Activated CD8-positive, alpha-beta T cell treated with anti-CD3 and anti-CD28 coated beads, Interleukin-2, amount 10 ng/mL, durations not matched to agents 7 days and 5 days (primary cell): ENCODE measurements around the gene SLC12A8. TPM values are rescaled to one million over a fixed set of nuclear protein-coding genes. Genes with fewer than 3 reads are reported as not detected.

ENCODE experiments used
- ATAC-seq: fragments of 150-1000 bp; cut with Tn5 transposase; one replicate; pipeline ENCODE4 v1.10.0; 2021; ENCODE audit warnings: moderate library complexity
- CTCF ChIA-PET: fragments of 350-600 bp; sonication (Branson Sonifier 250); formaldehyde crosslinking; loops from one replicate; lab custom pipeline; 2021; ENCODE audit warnings: antibody characterized with exemption; lab: Charles Lee
- POLR2A ChIA-PET: fragments of 350-600 bp; sonication (Branson Sonifier 250); formaldehyde crosslinking; loops from one replicate; lab custom pipeline; 2021; ENCODE audit warnings: antibody characterized with exemption; lab: Charles Lee
- DNase-seq: peaks from one replicate; pipeline ENCODE4 v3.0.0-alpha.2; 2020
- H3K27ac Mint-ChIP-seq: one replicate; pipeline ENCODE4 v1.8.0; 2021; ENCODE audit warnings: mild to moderate bottlenecking, mixed read lengths
- H3K27me3 Mint-ChIP-seq: one replicate; pipeline ENCODE4 v1.8.0; 2021; ENCODE audit warnings: low read depth, mixed read lengths
- H3K36me3 Mint-ChIP-seq: one replicate; pipeline ENCODE4 v1.8.0; 2021; ENCODE audit warnings: low read depth, mixed read lengths
- H3K4me1 Mint-ChIP-seq: one replicate; pipeline ENCODE4 v1.8.0; 2021; ENCODE audit warnings: low read depth, mixed read lengths
- H3K4me3 Mint-ChIP-seq: one replicate; pipeline ENCODE4 v1.8.0; 2021; ENCODE audit warnings: mild to moderate bottlenecking, mixed read lengths
- H3K9me3 Mint-ChIP-seq: one replicate; pipeline ENCODE4 v1.8.0; 2022; ENCODE audit warnings: mixed read lengths; ENCODE audit not compliant: insufficient read depth
- total RNA-seq, 2 experiments: library from RNA; stranded (reverse); gene quantifications; one replicate each; pipeline ENCODE4 v1.2.3, GENCODE V29; 2021

Gene SLC12A8
- total RNA-seq, 2 experiments from 2014 or later: 0.45 to 0.50 TPM

DNA sequence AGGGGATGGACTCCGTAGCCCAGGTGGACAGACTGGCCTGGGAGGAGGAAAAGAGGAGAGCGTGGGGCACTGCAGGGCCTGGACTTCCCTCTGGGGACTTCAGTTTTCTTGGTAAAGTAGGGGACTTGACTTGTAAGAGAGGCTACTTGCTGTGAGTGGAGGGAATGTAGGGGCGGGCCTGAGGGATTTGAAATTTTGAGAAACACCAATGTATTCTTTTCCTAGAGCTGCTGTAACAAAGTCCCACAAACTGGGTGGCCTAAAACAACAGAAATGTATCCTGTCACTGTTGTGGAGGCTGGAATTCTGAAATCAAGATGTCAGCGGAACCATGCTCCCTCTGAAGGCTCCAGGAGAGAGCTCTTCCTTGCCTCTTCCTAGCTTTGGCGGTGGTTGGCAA lies 150.9 kb downstream of the SLC12A8 start:
- Mint-ChIP-seq H3K36me3 (no peaks in the 10 kb centered on the region), H3K9me3 (no peaks in the 10 kb centered on the region), H3K4me3 (no peak overlapping the region), H3K4me1 (peaks cover 17% of the 10 kb centered on the region), H3K27me3 (peaks cover 42% of the 10 kb centered on the region), H3K27ac (no peak overlapping the region)
- ATAC-seq (no peak), DNase-seq (no peak)
- ChIA-PET POLR2A (no interaction called here), CTCF (no interaction called here)

DNA sequence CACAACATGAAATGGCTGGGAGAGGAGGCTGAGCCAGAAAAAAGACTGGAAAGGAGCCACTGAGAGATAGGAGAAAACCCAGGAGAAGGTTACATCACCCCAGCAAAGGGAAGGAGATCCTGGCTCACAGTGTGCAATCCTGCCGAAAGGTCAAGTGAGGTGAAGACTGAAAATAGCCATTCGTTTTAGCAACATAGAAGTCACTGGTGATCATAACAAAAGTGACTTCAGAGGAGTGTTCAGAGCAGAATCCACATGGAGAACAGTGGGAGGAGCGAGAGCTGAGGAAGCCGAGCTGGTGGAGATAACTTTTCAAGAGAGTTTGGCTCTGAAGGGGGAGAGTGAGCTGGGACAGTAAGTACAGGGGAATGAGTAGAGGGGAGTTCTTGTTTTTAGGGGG lies 151.4 kb downstream of the SLC12A8 start:
- peaks cover 42% of the 10 kb centered on the region for H3K27me3 Mint-ChIP-seq

DNA sequence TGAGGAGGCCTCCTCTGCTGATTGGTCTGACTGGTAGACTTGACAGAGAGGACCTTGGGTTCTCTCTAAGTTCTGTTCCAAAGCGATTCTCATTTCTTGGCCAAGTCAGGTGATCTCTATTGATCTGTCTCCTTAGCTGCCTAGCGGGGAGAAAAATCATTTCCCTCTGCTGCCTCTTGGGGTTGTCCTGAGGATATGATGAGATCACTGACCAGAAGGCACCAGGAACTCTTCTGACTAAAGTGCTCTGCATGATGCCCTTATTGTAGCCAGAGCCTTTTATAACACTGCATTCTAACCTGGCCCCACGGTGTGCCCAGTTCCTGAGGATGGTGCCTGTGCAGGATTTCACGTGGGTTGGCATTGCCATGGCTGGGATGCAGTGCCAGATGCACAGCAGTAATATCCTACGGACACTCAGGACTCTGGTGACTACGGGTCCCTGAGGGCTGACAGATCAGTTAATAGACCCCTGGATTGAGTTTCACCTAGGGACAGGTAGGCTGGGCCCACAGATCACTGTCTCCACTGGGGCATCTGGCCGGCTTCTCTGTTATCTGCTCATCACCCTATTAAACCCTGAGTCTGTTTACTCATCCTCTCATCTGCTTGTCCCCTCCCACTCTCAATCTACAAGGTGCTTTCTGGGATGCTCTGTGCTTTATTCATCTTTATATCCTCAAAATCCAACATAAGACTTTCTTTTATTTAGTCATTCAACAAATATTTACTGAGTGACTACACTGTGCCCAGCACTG lies 152.9 kb downstream of the SLC12A8 start:
- Mint-ChIP-seq H3K27me3 (peaks cover 42% of the 10 kb centered on the region), H3K36me3 (peaks cover under 1% of the 10 kb centered on the region), H3K9me3 (no peaks in the 10 kb centered on the region), H3K4me1 (peaks cover 23% of the 10 kb centered on the region), H3K4me3 (no peak overlapping the region), H3K27ac (no peak overlapping the region)
- ATAC-seq (no peak), DNase-seq (no peak)
- POLR2A ChIA-PET: interaction anchor here (0.6 kb wide), 1 partner anchor 83 kb away, joined by 3 read pairs; no protein-coding TSS in a partner anchor
- CTCF ChIA-PET: no interaction called here

More for the DNA sequence above, 151.4 kb downstream of the SLC12A8 start:
- H3K4me3 Mint-ChIP-seq: no peak overlapping the region
- POLR2A ChIA-PET: no interaction called here
- CTCF ChIA-PET: no interaction called here
- ATAC-seq (no peak), DNase-seq (no peak)
- no peak overlapping the region for H3K27ac Mint-ChIP-seq
- H3K9me3 Mint-ChIP-seq: no peaks in the 10 kb centered on the region
- no peaks in the 10 kb centered on the region for H3K36me3 Mint-ChIP-seq
- H3K4me1 Mint-ChIP-seq: peaks cover 22% of the 10 kb centered on the region

DNA sequence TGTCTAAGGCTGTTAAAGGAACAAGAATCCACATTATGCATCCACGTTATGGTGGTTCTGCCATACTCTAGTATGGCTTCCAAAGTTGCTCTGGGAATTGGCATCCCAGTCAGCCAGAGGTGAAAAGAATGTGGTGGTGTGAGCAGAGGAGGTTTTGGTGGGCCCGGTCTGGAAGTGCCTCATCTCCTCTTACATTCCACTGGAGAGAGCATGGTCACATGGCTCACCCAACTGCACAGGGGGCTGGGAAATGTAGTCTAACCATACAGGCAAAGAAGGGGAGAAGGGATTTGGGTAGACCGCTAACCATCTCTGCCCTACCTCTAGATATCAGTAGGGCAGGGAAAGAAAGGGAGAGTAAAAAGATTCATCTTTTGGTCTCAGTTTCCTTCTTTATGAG lies 153.6 kb downstream of the SLC12A8 start:
- peaks cover 7% of the 10 kb centered on the region for H3K36me3 Mint-ChIP-seq
- H3K4me1 Mint-ChIP-seq: peaks cover 28% of the 10 kb centered on the region
- no peak overlapping the region for H3K27ac Mint-ChIP-seq
- POLR2A ChIA-PET: no interaction called here
- no peak for ATAC-seq
- no peak for DNase-seq
- peaks cover 35% of the 10 kb centered on the region for H3K27me3 Mint-ChIP-seq
- H3K4me3 Mint-ChIP-seq: no peak overlapping the region
- CTCF ChIA-PET: interaction anchor here (0.8 kb wide), 1 partner anchor 526 kb away, joined by 4 read pairs; no protein-coding TSS in a partner anchor
- no peaks in the 10 kb centered on the region for H3K9me3 Mint-ChIP-seq

DNA sequence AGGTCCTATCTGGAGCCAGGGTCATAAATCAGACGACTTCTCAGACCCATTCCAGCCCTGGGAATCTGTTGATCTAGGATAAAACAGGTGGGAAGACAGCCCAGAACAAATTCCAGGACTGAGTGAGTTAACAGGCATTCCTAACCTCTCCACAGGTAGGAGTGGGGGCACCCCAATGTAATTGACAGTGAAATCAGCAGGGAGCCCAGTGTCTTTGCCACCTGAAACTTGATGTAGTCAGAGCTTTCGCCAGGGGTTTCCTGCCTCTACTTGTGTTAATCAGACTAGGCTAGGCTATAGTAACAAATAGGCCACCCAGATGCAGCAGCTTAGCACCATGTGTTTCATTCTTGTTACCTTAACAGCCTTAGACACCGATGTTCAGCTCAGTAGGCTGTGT lies 154.0 kb downstream of the SLC12A8 start:
- ATAC-seq (no peak), DNase-seq (no peak)
- no peaks in the 10 kb centered on the region for H3K9me3 Mint-ChIP-seq
- peaks cover 12% of the 10 kb centered on the region for H3K36me3 Mint-ChIP-seq
- peaks cover 33% of the 10 kb centered on the region for H3K4me1 Mint-ChIP-seq
- H3K27me3 Mint-ChIP-seq: peaks cover 33% of the 10 kb centered on the region
- no peak overlapping the region for H3K4me3 Mint-ChIP-seq
- ChIA-PET POLR2A (interaction anchor here (0.6 kb wide), 1 partner anchor 37 kb away, joined by 4 read pairs; no protein-coding TSS in a partner anchor), CTCF (interaction anchor here (0.8 kb wide), 1 partner anchor 527 kb away, joined by 4 read pairs; no protein-coding TSS in a partner anchor)
- no peak overlapping the region for H3K27ac Mint-ChIP-seq

DNA sequence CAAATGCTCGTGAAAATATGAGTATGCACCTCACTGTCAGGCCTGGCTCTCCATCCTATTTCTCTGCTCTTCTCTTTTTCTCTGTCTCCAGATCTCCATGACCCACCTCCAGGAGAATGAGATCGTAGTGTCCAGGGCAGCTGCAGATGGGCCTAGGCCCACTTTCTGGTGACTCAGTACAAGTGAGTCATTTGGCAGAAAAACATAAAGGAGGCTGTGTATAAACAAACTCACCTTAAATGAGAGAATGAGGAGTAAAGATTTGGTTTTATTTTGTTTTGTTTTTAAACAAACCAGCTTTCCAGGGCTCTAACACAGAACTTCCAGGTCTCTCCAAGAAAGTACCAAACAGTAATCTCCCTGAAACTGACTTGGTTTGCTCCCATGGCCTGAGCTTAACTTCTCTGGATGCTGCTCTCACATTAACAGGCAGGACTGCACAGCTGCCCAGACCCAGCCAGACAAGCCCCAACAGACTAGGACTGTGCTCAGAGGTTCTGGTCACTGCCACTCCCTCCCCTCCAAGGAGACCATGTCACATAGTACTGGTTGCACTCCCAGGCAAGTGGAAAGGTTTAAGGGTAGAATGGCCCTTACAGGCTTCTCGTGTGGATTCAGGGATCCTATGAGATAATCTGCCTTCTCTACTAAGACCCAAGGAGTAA lies 155.2 kb downstream of the SLC12A8 start:
- ATAC-seq: no peak
- peaks cover 24% of the 10 kb centered on the region for H3K27me3 Mint-ChIP-seq
- CTCF ChIA-PET: interaction anchor here (0.8 to 1.4 kb wide), 2 partner anchors 15 to 62 kb away, joined by 3 read pairs; no protein-coding TSS in a partner anchor

DNA sequence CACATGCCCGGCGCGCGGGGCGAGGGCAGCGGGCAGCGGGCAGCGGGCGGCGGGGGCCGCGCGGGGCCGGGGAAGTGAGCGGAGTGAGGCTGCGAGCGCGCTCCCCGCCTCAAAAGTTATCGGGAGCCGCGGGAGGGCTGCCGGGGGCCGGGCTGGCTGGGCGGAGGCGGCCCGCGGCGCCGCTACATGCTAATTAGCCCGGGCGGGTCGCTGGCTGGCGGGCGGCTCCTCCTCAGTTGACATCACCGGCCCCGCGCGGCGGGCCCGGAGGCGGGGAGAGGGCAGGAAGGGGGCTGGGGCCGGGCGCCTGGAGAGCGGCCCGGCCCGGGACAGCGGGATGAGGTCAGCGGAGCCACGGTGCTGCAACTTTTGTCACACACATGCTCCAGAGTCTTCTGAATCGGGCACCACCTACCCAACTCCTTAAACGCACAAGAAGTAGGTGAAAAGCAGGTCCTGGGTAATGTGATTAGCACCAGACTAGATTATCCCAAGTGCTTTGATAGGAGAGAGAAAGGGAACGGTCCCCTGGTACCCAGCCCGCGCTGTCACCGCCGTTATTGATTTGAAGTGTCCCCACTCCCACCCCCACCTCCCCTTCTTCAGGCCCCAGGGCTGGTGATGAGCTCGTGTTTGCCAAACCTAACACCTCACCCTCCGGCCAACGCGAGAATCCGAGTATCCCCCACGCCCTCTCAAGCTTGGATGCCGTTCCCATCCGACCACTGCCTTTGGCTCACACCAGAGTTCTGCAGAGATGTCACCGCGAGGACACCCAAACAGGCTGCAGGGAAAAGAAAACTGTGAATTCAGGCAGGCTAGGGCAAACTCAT lies 156.4 kb downstream of the SLC12A8 start, which contains the start of gene HEG1:
Gene HEG1 (minus strand): TSS at position 85 of the 833 bp plus-strand sequence. CDS start 107 bp downstream, outside the sequence.
- H3K27me3 Mint-ChIP-seq: peaks cover 13% of the 10 kb centered on the region
- H3K36me3 Mint-ChIP-seq: peaks cover 17% of the 10 kb centered on the region
- ChIA-PET POLR2A (interaction anchor here (1.2 kb wide), 1 partner anchor 129 kb away, joined by 4 read pairs; no protein-coding TSS in a partner anchor), CTCF (no interaction called here)
- DNase-seq (peak; percentile 85), ATAC-seq (peak; percentile 81)
- peaks cover 55% of the 10 kb centered on the region for H3K4me1 Mint-ChIP-seq
- H3K27ac Mint-ChIP-seq: peak within 1 kb of the TSS; percentile 84
- H3K9me3 Mint-ChIP-seq: no peaks in the 10 kb centered on the region
- peak within 1 kb of the TSS; percentile 92 for H3K4me3 Mint-ChIP-seq

More for the DNA sequence above, 155.2 kb downstream of the SLC12A8 start:
- POLR2A ChIA-PET: interaction anchor here (1.2 kb wide), 1 partner anchor 130 kb away, joined by 4 read pairs; no protein-coding TSS in a partner anchor
- Mint-ChIP-seq H3K4me1 (peaks cover 45% of the 10 kb centered on the region), H3K4me3 (no peak overlapping the region), H3K27ac (no peak overlapping the region), H3K36me3 (peaks cover 17% of the 10 kb centered on the region), H3K9me3 (no peaks in the 10 kb centered on the region)
- no peak for DNase-seq

DNA sequence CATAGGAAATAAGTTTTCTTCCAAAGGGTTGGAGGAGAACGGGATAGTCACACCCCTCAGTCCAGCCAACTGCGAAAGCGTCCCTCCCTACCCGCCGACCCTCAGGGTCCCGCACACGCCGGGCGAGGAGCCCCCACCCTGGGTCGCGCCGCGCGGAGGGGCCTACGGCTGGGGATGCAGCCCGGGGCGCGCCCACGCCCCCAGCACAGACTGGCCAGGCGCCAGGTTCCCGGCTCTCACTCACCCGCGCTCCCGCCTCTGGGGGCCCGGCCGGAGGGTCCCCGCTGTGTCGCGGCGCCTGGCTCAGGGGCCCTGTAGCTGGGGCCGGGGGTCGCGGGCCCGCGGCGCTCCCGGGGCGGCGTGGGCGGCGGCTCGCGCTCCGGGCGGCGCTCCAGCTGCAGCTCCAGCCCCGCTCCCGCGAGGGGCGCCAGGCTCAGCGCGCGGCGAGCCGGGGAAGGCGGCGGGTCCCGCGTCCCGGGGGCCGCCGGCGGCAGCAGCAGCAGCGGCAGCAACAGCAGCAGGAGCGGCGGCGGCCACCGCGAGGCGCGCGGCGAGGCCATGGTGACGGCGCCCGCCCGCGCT lies 157.1 kb downstream of the SLC12A8 start:
- ChIA-PET POLR2A (no interaction called here), CTCF (no interaction called here)
- DNase-seq (no peak), ATAC-seq (peak; percentile 35)
- Mint-ChIP-seq H3K36me3 (peaks cover 22% of the 10 kb centered on the region), H3K4me1 (peaks cover 62% of the 10 kb centered on the region), H3K4me3 (peak overlapping the region; percentile 92), H3K27me3 (peaks cover 7% of the 10 kb centered on the region), H3K9me3 (no peaks in the 10 kb centered on the region), H3K27ac (peak overlapping the region; percentile 84)

DNA sequence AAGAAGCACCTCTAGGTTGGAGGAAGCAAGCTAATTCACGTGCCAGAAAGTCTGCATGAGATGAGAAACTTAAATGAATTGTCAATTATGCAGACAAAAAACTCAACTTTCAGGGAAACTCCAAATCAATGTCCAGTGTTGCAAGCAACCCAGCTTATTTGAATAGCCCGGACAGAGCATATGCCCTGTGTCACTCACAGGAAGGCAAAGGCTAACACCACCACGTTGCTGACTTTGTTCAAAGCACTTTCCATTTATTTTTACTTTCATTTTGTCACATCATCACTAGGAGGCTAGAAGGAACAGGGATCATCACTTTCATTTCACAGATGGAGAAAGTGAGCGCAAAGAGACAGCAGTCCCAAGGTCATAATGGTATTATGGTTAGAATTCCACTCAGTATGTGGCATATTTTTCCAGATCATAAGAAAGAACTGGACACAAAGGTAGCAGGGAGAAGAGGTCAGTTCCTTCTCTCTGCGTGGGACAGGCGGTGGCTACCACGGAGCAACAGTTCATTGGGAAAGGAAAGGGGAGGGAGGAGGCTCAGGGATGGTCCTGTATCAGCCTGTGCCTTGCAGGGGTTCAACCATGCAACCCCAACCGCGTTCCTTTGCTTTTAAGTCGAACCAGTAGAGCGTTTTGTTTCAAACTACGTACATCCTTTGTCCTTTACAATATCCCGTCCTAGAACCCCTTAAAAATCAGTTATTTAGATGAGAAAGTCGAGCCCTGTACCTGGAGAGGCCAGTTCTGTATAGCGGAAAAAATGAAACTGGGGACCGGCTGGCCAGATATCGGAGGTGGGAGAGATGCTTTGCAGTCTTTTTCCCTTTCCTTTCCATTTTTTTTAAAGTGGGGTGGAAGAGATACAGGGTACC lies 157.9 kb downstream of the SLC12A8 start:
- POLR2A ChIA-PET: interaction anchor here (0.7 to 1.3 kb wide), 4 partner anchors 30 to 90 kb away, joined by 3 to 5 read pairs (median 4); no protein-coding TSS in a partner anchor

DNA sequence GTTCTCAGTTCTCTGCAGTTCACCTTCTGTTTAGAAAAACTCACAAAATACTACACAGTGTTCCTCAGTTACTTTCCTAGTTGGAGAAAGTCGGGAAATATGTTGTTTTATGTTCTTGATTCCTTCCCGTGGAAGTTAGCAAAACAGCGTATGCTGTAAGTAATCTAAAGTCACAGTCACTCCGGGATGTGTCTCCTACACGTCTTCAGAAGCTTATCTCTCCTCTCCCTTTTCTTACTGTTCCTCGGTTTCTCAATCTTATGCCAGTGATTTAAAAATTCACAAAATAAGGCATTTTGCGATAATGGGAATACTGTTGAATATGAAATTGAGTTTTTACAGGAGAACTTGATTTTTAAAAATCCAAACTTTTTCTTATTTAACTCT lies 158.5 kb downstream of the SLC12A8 start:
- no peak for DNase-seq
- ChIA-PET POLR2A (interaction anchor here (0.7 to 1.3 kb wide), 4 partner anchors 30 to 90 kb away, joined by 3 to 5 read pairs (median 4); no protein-coding TSS in a partner anchor), CTCF (interaction anchor here (0.8 to 3.1 kb wide), 8 partner anchors 16 to 322 kb away, joined by 3 to 16 read pairs (median 3); no protein-coding TSS in a partner anchor)
- Mint-ChIP-seq H3K27ac (peak overlapping the region; percentile 84), H3K27me3 (peaks cover 2% of the 10 kb centered on the region), H3K36me3 (peaks cover 35% of the 10 kb centered on the region), H3K9me3 (no peaks in the 10 kb centered on the region), H3K4me3 (peak overlapping the region; percentile 92), H3K4me1 (peaks cover 69% of the 10 kb centered on the region)
- ATAC-seq: no peak

More for the DNA sequence above, 157.9 kb downstream of the SLC12A8 start:
- Mint-ChIP-seq H3K9me3 (no peaks in the 10 kb centered on the region), H3K4me3 (peak overlapping the region; percentile 92), H3K4me1 (peaks cover 67% of the 10 kb centered on the region), H3K27ac (peak overlapping the region; percentile 84), H3K27me3 (peaks cover 2% of the 10 kb centered on the region), H3K36me3 (peaks cover 28% of the 10 kb centered on the region)
- ATAC-seq: peak; percentile 28
- peak; percentile 43 for DNase-seq
- CTCF ChIA-PET: interaction anchor here (0.8 to 3.1 kb wide), 8 partner anchors 16 to 321 kb away, joined by 3 to 16 read pairs (median 3); no protein-coding TSS in a partner anchor
